T-cell (primary cell): ENCODE results near the gene HECA. TPM values are rescaled to one million over a fixed set of nuclear protein-coding genes. Genes with fewer than 3 reads are reported as not detected.
"Not testable (repeated sequence)": the region's sequence is repeated elsewhere in the genome, so short reads cannot be mapped to it uniquely, and the experiment has no call there.

Experiments used
- ATAC-seq, 4 experiments: fragments of 200-7000 bp in 3 of 4; fragments of 150-1000 bp in 1 of 4; cut with Tn5 transposase; replicated peaks in 1 of 4; 1 replicate in 3 of 4; 2 replicates in 1 of 4; pipeline ENCODE4 v1.10.0; 2021; ENCODE audit warnings: moderate library complexity in 3 of 4, mild to moderate bottlenecking in 2 of 4, moderate number of reproducible peaks in 1 of 4
- CTCF ChIA-PET, 2 donors: fragments of 300-600 bp; sonication (Branson Sonifier 250); formaldehyde crosslinking; loops; one replicate each; lab custom pipeline; 2022; ENCODE audit warnings: antibody characterized with exemption in 2 of 2; lab: Charles Lee
- POLR2A ChIA-PET, 2 donors: fragments of 300-600 bp; sonication (Branson Sonifier 250); formaldehyde crosslinking; loops; one replicate each; lab custom pipeline; 2022; ENCODE audit warnings: antibody characterized with exemption in 2 of 2; lab: Charles Lee
- DNase-seq, 35 experiments: peaks; one replicate each; pipeline versions ENCODE4 v3.0.0 to v3.0.0-alpha.2; 2013 to 2023
- H3K27ac ChIP-seq: one replicate; pipeline ENCODE4 v1.5.1; 2013; ENCODE audit warnings: low read length
- H3K27me3 ChIP-seq, 2 experiments: replicated peaks in 1 of 2; 1 replicate in 1 of 2; 2 replicates in 1 of 2; pipeline versions ENCODE4 v1.6.1 to v1.7.0; 2013; ENCODE audit warnings: low read length in 1 of 2, mixed read lengths in 1 of 2; ENCODE audit not compliant: control insufficient read depth in 2 of 2, insufficient read depth in 2 of 2; ENCODE audit errors: extremely low read depth in 1 of 2
- H3K36me3 ChIP-seq, 2 donors: 1 replicate in 1 of 2; 2 replicates in 1 of 2; pipeline versions ENCODE4 v1.6.1 to v1.7.0; 2013; ENCODE audit warnings: low read length in 1 of 2; ENCODE audit not compliant: control insufficient read depth in 2 of 2, insufficient read depth in 1 of 2; ENCODE audit errors: extremely low read depth in 1 of 2
- H3K4me1 ChIP-seq, 2 experiments: 1 replicate in 1 of 2; 2 replicates in 1 of 2; pipeline versions ENCODE4 v1.6.1 to v1.7.0; 2013; ENCODE audit warnings: low read length in 2 of 2, mixed read lengths in 1 of 2; ENCODE audit not compliant: insufficient read depth in 2 of 2, control insufficient read depth in 1 of 2; ENCODE audit errors: extremely low read depth in 1 of 2
- H3K4me3 ChIP-seq, 2 donors: 1 replicate in 1 of 2; 2 replicates in 1 of 2; pipeline versions ENCODE4 v1.5.1 to v1.7.0; 2013; ENCODE audit warnings: mild to moderate bottlenecking in 2 of 2, low read length in 1 of 2, moderate library complexity in 1 of 2; ENCODE audit not compliant: control insufficient read depth in 1 of 2; ENCODE audit errors: extremely low read depth in 1 of 2
- H3K9me3 ChIP-seq: 2 replicates; pipeline ENCODE4 v1.7.0; 2013
- H3K27ac Mint-ChIP-seq, 2 donors: one replicate each; pipeline ENCODE4 v1.8.0; 2020 to 2021; ENCODE audit warnings: mild to moderate bottlenecking in 2 of 2, mixed read lengths in 2 of 2
- H3K27me3 Mint-ChIP-seq, 2 donors: one replicate each; pipeline ENCODE4 v1.8.0; 2021 to 2022; ENCODE audit warnings: mixed read lengths in 2 of 2
- H3K36me3 Mint-ChIP-seq: one replicate; pipeline ENCODE4 v1.8.0; 2021; ENCODE audit warnings: mixed read lengths
- H3K4me1 Mint-ChIP-seq, 3 donors: one replicate each; pipeline ENCODE4 v1.8.0; 2020 to 2022; ENCODE audit warnings: mixed read lengths in 3 of 3, mild to moderate bottlenecking in 1 of 3
- H3K4me3 Mint-ChIP-seq, 3 donors: one replicate each; pipeline ENCODE4 v1.8.0; 2020 to 2022; ENCODE audit warnings: mild to moderate bottlenecking in 3 of 3, mixed read lengths in 3 of 3, moderate library complexity in 3 of 3
- H3K9me3 Mint-ChIP-seq, 3 donors: one replicate each; pipeline ENCODE4 v1.8.0; 2020 to 2022; ENCODE audit warnings: mixed read lengths in 3 of 3
- WGBS: methylation state at CpG from one replicate; pipeline ENCODE4 v1.1.5; 2013; ENCODE audit warnings: missing lambda C conversion rate; ENCODE audit not compliant: insufficient coverage; 5-methylcytosine and 5-hydroxymethylcytosine counted together
- total RNA-seq, 35 experiments: library from RNA in 6 of 35; stranded (reverse) in 6 of 35; fragments of 120-200 nt in 1 of 35; gene quantifications; one replicate each; pipeline versions ENCODE4 v1.2.1 to v1.2.4 and lab custom pipeline; 2013 to 2026

Gene HECA
- total RNA-seq, 5 donors from 2014 or later (not counting 1 experiment from before 2014, with no cell fraction given), result 125 to 137 (median 131) TPM

DNA sequence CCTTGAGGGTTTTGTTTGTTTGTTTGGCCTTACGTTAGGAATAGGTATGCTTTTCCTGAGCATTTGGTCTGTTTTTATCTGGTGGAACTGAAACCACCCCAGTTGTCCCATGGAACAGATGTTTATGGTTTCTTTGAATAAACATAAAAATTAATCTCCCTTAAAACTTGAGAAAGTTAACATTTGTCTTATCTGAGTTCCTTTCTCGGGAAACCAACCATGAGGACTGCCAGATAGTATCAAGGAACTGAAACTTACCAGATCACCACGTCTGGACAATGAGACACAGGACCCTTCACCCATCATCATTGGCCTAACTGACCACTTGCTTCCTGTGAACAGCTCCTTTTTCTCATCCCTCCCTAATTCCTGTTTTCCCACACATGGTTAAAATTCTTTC is 15.3 kb upstream of the HECA start:
- Mint-ChIP-seq H3K9me3 (peaks cover 0 to 20% (median 14%) of the 10 kb centered on the region in 3 donors), H3K4me3 (no peak overlapping the region), H3K27me3 (no peaks in the 10 kb centered on the region), H3K27ac (peak overlapping the region in 1 of 2 donors; percentile 63), H3K36me3 (peaks cover 11% of the 10 kb centered on the region), H3K4me1 (peaks cover 38 to 43% (median 43%) of the 10 kb centered on the region in 3 donors)
- no peak for ATAC-seq
- peaks cover 6% of the 10 kb centered on the region for H3K9me3 ChIP-seq
- ChIA-PET CTCF (interaction anchor here in 1 of 2 donors (1.1 kb wide), 1 partner anchor 9 kb away, joined by 3 read pairs; no protein-coding TSS in a partner anchor), POLR2A (interaction anchor here in 1 of 2 donors (0.8 kb wide), 1 partner anchor 46 kb away, joined by 10 read pairs; no protein-coding TSS in a partner anchor)
- H3K4me3 ChIP-seq, result no peak overlapping the region
- H3K4me1 ChIP-seq, result peaks cover 17 to 32% of the 10 kb centered on the region in 2 experiments
- no peaks in the 10 kb centered on the region for H3K36me3 ChIP-seq
- no peaks in the 10 kb centered on the region for H3K27me3 ChIP-seq
- H3K27ac ChIP-seq, result no peak overlapping the region
- WGBS, result 58% methylated on average over 2 of the region's 3 CpGs
- no peak for DNase-seq

- not testable (repeated sequence) for H3K4me3 Mint-ChIP-seq, H3K36me3 ChIP-seq, H3K27me3 ChIP-seq, ATAC-seq, H3K27ac ChIP-seq, H3K4me3 ChIP-seq, H3K9me3 ChIP-seq, DNase-seq, H3K27me3 Mint-ChIP-seq
- CTCF ChIA-PET, result interaction anchor here (0.6 to 3.8 kb wide), 4 partner anchors 9 to 1016 kb away, joined by 3 to 42 read pairs (median 3); no protein-coding TSS in a partner anchor
- peaks cover 23 to 24% of the 10 kb centered on the region in 2 experiments for H3K4me1 ChIP-seq
- H3K27ac Mint-ChIP-seq, result peak overlapping the region in 1 of 2 donors; percentile 6
- peaks cover 11% of the 10 kb centered on the region for H3K36me3 Mint-ChIP-seq
- POLR2A ChIA-PET, result interaction anchor here in 1 of 2 donors (0.6 kb wide), 1 partner anchor 252 kb away, joined by 3 read pairs; no protein-coding TSS in a partner anchor
- peaks cover 0 to 20% (median 14%) of the 10 kb centered on the region in 3 donors for H3K9me3 Mint-ChIP-seq
- peaks cover 42 to 48% (median 44%) of the 10 kb centered on the region in 3 donors for H3K4me1 Mint-ChIP-seq
- WGBS, result no CpG with 5 or more reads among the region's 3 CpGs
Measured at GRCh38 chr6:139122823-139123222, 12.1 kb upstream of the HECA start.

- 33% methylated on average over 2 of the region's 8 CpGs for WGBS
- H3K4me3 Mint-ChIP-seq, result peak overlapping the region; percentile 45 to 69 (median 52)
- peak; percentile 98 to 99 (median 98) for ATAC-seq
- H3K4me1 ChIP-seq, result peaks cover 23 to 26% of the 10 kb centered on the region in 2 experiments
- H3K9me3 ChIP-seq, result no peaks in the 10 kb centered on the region
- H3K36me3 ChIP-seq, result no peaks in the 10 kb centered on the region
- H3K4me1 Mint-ChIP-seq, result peaks cover 57 to 67% (median 61%) of the 10 kb centered on the region in 3 donors
- no peak overlapping the region for H3K4me3 ChIP-seq
- no peaks in the 10 kb centered on the region for H3K27me3 ChIP-seq
- H3K27ac Mint-ChIP-seq, result peak overlapping the region; percentile 92 to 97
- POLR2A ChIA-PET, result interaction anchor here (0.6 to 2.7 kb wide), 11 partner anchors 9 to 249 kb away, joined by 3 to 21 read pairs (median 4); partner anchors contain the start of genes CITED2 (in 2 of the 2) and HECA (in 1 of the 2)
- H3K27me3 Mint-ChIP-seq, result no peaks in the 10 kb centered on the region
- CTCF ChIA-PET, result interaction anchor here (0.5 to 3.8 kb wide), 26 partner anchors 9 to 370 kb away, joined by 3 to 42 read pairs (median 5); partner anchors contain the start of genes CITED2 (in 1 of the 2) and HECA (in 1 of the 2)
- peaks cover 0 to 7% (median 7%) of the 10 kb centered on the region in 3 donors for H3K9me3 Mint-ChIP-seq
- DNase-seq, result peak; percentile 59 to 91 (median 78)
- H3K36me3 Mint-ChIP-seq, result peaks cover 4% of the 10 kb centered on the region
- H3K27ac ChIP-seq, result peak overlapping the region; percentile 83
Measured at GRCh38 chr6:139124887-139125672, 9.8 kb upstream of the HECA start.

GRCh38 chr6:139126255-139126654 is 8.6 kb upstream of the HECA start:
- CTCF ChIA-PET, result interaction anchor here (1.1 to 3.8 kb wide), 8 partner anchors 8 to 249 kb away, joined by 3 to 42 read pairs (median 10); partner anchors contain the start of genes CITED2 (in 1 of the 2) and HECA (in 1 of the 2)
- H3K4me3 Mint-ChIP-seq, result peak overlapping the region; percentile 15 to 31 (median 28)
- peak in 1 of 4 experiments; percentile 34 for ATAC-seq

GRCh38 chr6:139126931-139127330 is 7.9 kb upstream of the HECA start:
- H3K4me1 ChIP-seq, result peaks cover 26 to 28% of the 10 kb centered on the region in 2 experiments
- POLR2A ChIA-PET, result interaction anchor here in 1 of 2 donors (2.7 kb wide), 2 partner anchors 7 to 10 kb away, joined by 19 to 21 read pairs; partner anchors contain the start of gene HECA
- H3K27me3 Mint-ChIP-seq, result no peaks in the 10 kb centered on the region

More at GRCh38 chr6:139126255-139126654, 8.6 kb upstream of the HECA start:
- H3K4me1 ChIP-seq, result peaks cover 23 to 26% of the 10 kb centered on the region in 2 experiments
- peak overlapping the region; percentile 92 to 97 for H3K27ac Mint-ChIP-seq
- POLR2A ChIA-PET, result interaction anchor here in 1 of 2 donors (2.7 kb wide), 2 partner anchors 8 to 11 kb away, joined by 19 to 21 read pairs; partner anchors contain the start of gene HECA
- no peak overlapping the region for H3K4me3 ChIP-seq
- DNase-seq, result peak in 4 of 35 experiments; percentile 22 to 49 (median 24)
- no peaks in the 10 kb centered on the region for H3K36me3 Mint-ChIP-seq
- no CpG with 5 or more reads among the region's 3 CpGs for WGBS
- H3K27ac ChIP-seq, result peak overlapping the region; percentile 83
- H3K27me3 ChIP-seq, result no peaks in the 10 kb centered on the region
- no peaks in the 10 kb centered on the region for H3K9me3 ChIP-seq
- peaks cover 0 to under 1% (median 0%) of the 10 kb centered on the region in 3 donors for H3K9me3 Mint-ChIP-seq
- no peaks in the 10 kb centered on the region for H3K36me3 ChIP-seq
- peaks cover 66 to 73% (median 66%) of the 10 kb centered on the region in 3 donors for H3K4me1 Mint-ChIP-seq
- no peaks in the 10 kb centered on the region for H3K27me3 Mint-ChIP-seq

More at GRCh38 chr6:139126931-139127330, 7.9 kb upstream of the HECA start:
- Histone ChIP-seq H3K27me3 (no peaks in the 10 kb centered on the region), H3K36me3 (no peaks in the 10 kb centered on the region), H3K27ac (peak overlapping the region; percentile 83), H3K9me3 (no peaks in the 10 kb centered on the region), H3K4me3 (no peak overlapping the region)
- ATAC-seq (no peak), DNase-seq (no peak)
- Mint-ChIP-seq H3K27ac (peak overlapping the region; percentile 92 to 97), H3K36me3 (no peaks in the 10 kb centered on the region), H3K4me1 (peaks cover 72 to 80% (median 73%) of the 10 kb centered on the region in 3 donors), H3K4me3 (peak overlapping the region in 1 of 3 donors; percentile 15), H3K9me3 (no peaks in the 10 kb centered on the region)
- WGBS, result 72% methylated on average over 3 of the region's 4 CpGs
- CTCF ChIA-PET, result interaction anchor here in 1 of 2 donors (2.5 to 3.8 kb wide), 3 partner anchors 11 to 248 kb away, joined by 10 to 42 read pairs (median 24); partner anchors contain the start of gene CITED2
